Stomach (tissue), 9 donors: ENCODE measurements around the gene MYO10. TPM values are rescaled to one million over a fixed set of nuclear protein-coding genes. Genes with fewer than 3 reads are reported as not detected.

ENCODE experiments used
- DNase-seq, 2 donors: peaks; one replicate each; pipeline versions ENCODE4 v3.0.0 to v3.0.0-alpha.2; 2013 to 2019
- H3K27ac ChIP-seq, 5 donors: fragments of 200-600 bp in 4 of 5; sonication (generic) in 4 of 5; one replicate each; pipeline ENCODE4 v1.5.1; 2013 to 2019; ENCODE audit warnings: mild to moderate bottlenecking in 1 of 5, moderate library complexity in 1 of 5
- H3K27me3 ChIP-seq, 3 donors: fragments of 200-600 bp; sonication (generic); one replicate each; pipeline ENCODE4 v1.5.1; 2017 to 2019; ENCODE audit warnings: mixed run types in 1 of 3
- H3K36me3 ChIP-seq, 4 donors: fragments of 200-600 bp; sonication (generic); 1 replicate in 3 of 4; 2 replicates in 1 of 4; pipeline ENCODE4 v1.5.1; 2016 to 2019
- H3K4me1 ChIP-seq, 4 donors: fragments of 200-600 bp; sonication (generic); one replicate each; pipeline ENCODE4 v1.5.1; 2016 to 2019
- H3K4me3 ChIP-seq, 4 donors: fragments of 200-600 bp; sonication (generic) in 3 of 4; one replicate each; pipeline ENCODE4 v1.5.1; 2016 to 2019; ENCODE audit warnings: mild to moderate bottlenecking in 1 of 4
- H3K9me3 ChIP-seq, 4 donors: fragments of 200-600 bp; sonication (generic); one replicate each; pipeline ENCODE4 v1.5.1; 2016 to 2019
- EP300 ChIP-seq: sonication (generic); formaldehyde crosslinking; IDR thresholded peaks from one replicate; pipeline ENCODE4 v1.6.1; 2017; ENCODE audit warnings: antibody characterized with exemption
- POLR2A ChIP-seq, 4 donors: fragments of 450-650 bp; IDR thresholded peaks; one replicate each; pipeline ENCODE4 v1.6.1; 2016; ENCODE audit warnings: antibody characterized with exemption in 4 of 4, control low read depth in 2 of 4, mild to moderate bottlenecking in 1 of 4, moderate library complexity in 1 of 4
- POLR2AphosphoS5 ChIP-seq, 3 donors: sonication (generic); formaldehyde crosslinking; IDR thresholded peaks; one replicate each; pipeline ENCODE4 v1.6.1; 2016; ENCODE audit warnings: antibody characterized with exemption in 3 of 3
- WGBS, 5 donors: extraction: QIAGEN DNeasy Blood & Tissue Kit in 3 of 5; methylation state at CpG; one replicate each; pipeline versions ENCODE4 v1.1.5 to v1.1.7; 2013 to 2018; 5-methylcytosine and 5-hydroxymethylcytosine counted together
- intact Hi-C: fragments of 100-400 bp; cut with DNase I; formaldehyde crosslinking; loops from one replicate; pipeline ENCODE4 v1.15.1; 2023; ENCODE audit warnings: low total_unique reads
- polyA plus RNA-seq, 3 donors: library from polyadenylated mRNA; stranded (reverse); fragments of 200-250 nt; gene quantifications; one replicate each; pipeline ENCODE4 v1.2.3, GENCODE V29; 2013
- total RNA-seq, 5 donors: library from RNA; depleted of rRNA; stranded (reverse); fragments of >200 nt; gene quantifications; one replicate each; pipeline versions ENCODE4 v1.1.0 to v1.2.3, GENCODE V29; 2014 to 2016
- TF ChIP-seq, protein P1 (sequence below), 7 experiments: fragments of 450-650 bp in 4 of 7; fragments of 200-600 bp in 3 of 7; sonication (generic) in 3 of 7; IDR thresholded peaks; one replicate each; pipeline ENCODE4 v1.5.1; 2016 to 2019; ENCODE audit warnings: antibody characterized with exemption in 7 of 7, control low read depth in 2 of 7, mild to moderate bottlenecking in 1 of 7
- donor health status: healthy with polysubstance abuse.
- donor health status: Bipolar disorder and iron deficiency.
- donor health status: healthy.

The MYO10 gene
- total and polyA plus RNA-seq, 8 donors, result 6.8 to 233 (median 76.5) TPM

DNA sequence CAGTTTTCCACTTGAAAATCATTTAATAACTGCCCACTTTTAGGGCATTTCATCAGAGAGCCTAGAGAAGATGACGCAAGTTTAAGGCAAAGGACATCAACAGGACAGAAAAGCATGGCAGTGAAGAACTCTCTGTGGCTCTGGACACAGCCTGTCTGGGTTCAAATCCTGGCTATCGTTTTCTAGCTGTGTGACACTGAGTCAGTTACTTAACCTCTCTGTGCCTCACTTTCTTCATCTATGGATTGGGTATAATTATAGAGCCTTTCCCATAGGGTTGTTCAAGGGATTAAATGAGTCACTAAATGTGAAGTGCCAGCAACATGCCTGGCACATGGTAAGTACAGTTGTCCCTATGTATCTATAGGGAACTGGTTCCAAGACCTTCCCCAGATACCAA, 6.7 kb downstream of the MYO10 start:
- Histone ChIP-seq H3K27me3 (peaks cover 0 to 10% (median 0%) of the 10 kb centered on the region in 3 donors), H3K36me3 (no peaks in the 10 kb centered on the region), H3K4me3 (no peak overlapping the region), H3K27ac (no peak overlapping the region), H3K9me3 (no peaks in the 10 kb centered on the region), H3K4me1 (peaks cover 23 to 63% (median 50%) of the 10 kb centered on the region in 4 donors)
- WGBS, 5 donors, result 81 to 100% (median 93%) methylated on average over 2 of the region's 2 CpGs
- TF ChIP-seq, protein P1, sequence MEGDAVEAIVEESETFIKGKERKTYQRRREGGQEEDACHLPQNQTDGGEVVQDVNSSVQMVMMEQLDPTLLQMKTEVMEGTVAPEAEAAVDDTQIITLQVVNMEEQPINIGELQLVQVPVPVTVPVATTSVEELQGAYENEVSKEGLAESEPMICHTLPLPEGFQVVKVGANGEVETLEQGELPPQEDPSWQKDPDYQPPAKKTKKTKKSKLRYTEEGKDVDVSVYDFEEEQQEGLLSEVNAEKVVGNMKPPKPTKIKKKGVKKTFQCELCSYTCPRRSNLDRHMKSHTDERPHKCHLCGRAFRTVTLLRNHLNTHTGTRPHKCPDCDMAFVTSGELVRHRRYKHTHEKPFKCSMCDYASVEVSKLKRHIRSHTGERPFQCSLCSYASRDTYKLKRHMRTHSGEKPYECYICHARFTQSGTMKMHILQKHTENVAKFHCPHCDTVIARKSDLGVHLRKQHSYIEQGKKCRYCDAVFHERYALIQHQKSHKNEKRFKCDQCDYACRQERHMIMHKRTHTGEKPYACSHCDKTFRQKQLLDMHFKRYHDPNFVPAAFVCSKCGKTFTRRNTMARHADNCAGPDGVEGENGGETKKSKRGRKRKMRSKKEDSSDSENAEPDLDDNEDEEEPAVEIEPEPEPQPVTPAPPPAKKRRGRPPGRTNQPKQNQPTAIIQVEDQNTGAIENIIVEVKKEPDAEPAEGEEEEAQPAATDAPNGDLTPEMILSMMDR (IDR thresholded peaks at IDR 0.05), result no peak
- TF ChIP-seq EP300 (no peak), POLR2AphosphoS5 (IDR thresholded peaks at IDR 0.05) (no peak), POLR2A (IDR thresholded peaks at IDR 0.05) (no peak)
- no peak for DNase-seq
- intact Hi-C loops, result no loop called here

DNA sequence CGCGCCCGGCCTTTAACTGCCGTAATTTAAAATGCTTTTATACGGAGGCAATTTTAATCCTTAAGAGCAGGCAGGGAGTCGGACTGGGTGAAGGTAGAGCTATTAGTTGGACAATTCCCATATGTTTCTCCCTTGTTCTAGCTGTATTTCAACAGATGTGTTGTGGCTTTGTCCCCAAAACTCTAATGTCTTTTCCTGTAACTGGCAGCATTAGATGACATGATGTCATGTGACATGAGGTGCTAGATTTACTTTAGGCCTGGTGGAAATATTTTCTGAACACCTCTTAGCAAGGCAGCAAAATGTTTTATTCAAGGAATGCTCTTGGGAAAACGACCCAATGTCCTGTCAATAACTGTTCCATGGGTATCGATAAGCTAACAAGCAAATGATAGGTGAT, 8.5 kb downstream of the MYO10 start:
- no peak for TF ChIP-seq POLR2A (IDR thresholded peaks at IDR 0.05)
- no peak for TF ChIP-seq EP300
- TF ChIP-seq POLR2AphosphoS5 (IDR thresholded peaks at IDR 0.05), result no peak
- TF ChIP-seq, protein P1 (IDR thresholded peaks at IDR 0.05), result no peak
- no peaks in the 10 kb centered on the region for H3K36me3 ChIP-seq
- no peak overlapping the region for H3K27ac ChIP-seq
- H3K27me3 ChIP-seq, result no peaks in the 10 kb centered on the region
- H3K4me1 ChIP-seq, result peaks cover 12 to 59% (median 47%) of the 10 kb centered on the region in 4 donors
- DNase-seq, result no peak
- no peaks in the 10 kb centered on the region for H3K9me3 ChIP-seq
- no peak overlapping the region for H3K4me3 ChIP-seq
- WGBS, 5 donors, result 84 to 93% (median 86%) methylated on average over 8 of the region's 8 CpGs
- intact Hi-C loops, result no loop called here

DNA sequence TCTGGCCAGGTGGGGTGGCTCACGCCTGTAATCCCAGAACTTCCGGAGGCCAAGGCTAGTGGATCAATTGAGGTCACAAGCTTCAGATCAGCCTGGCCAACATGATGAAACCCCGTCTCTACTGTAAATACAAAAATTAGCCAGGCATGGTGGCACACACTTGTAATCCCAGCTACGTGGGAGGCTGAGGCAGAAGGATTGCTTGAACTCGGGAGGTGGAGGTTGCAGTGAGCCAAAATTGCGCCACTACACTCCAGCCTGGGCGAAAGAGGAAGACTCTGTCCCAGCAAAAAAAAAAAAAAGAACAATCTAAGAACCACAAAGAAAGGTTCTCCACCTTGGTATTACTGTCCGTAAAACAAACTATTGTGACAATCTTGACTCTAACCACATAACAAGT, 9.7 kb downstream of the MYO10 start:
- WGBS, 5 donors, result 73 to 96% (median 83%) methylated on average over 8 of the region's 8 CpGs
- no peak for DNase-seq
- Histone ChIP-seq H3K36me3 (no peaks in the 10 kb centered on the region), H3K4me3 (no peak overlapping the region), H3K4me1 (peaks cover 18 to 59% (median 46%) of the 10 kb centered on the region in 4 donors), H3K27me3 (no peaks in the 10 kb centered on the region), H3K27ac (no peak overlapping the region), H3K9me3 (no peaks in the 10 kb centered on the region)
- no peak for TF ChIP-seq POLR2A (IDR thresholded peaks at IDR 0.05)
- TF ChIP-seq, protein P1 (IDR thresholded peaks at IDR 0.05), result no peak
- TF ChIP-seq POLR2AphosphoS5 (IDR thresholded peaks at IDR 0.05), result no peak
- intact Hi-C loops, result no loop called here

DNA sequence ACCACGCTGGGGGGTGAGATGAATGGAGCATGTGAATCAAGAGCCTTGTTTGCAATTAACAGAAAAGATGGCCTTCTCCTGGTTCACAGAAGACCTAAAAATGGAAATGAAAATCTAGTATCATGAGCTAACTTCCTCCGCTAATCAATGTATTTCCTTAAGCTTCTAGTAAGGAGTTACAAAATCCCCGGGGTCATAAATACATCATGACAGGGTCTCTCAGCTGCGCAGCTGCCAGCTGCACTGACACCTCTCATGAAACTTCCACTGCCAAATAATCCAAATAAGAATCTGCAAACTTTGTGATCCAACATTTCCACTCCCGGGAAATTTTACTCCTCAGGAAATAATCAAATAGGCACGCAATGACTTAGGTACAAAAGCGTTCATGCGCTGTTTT, 11.9 kb downstream of the MYO10 start:
- intact Hi-C loops, result no loop called here
- Histone ChIP-seq H3K4me3 (no peak overlapping the region), H3K27me3 (no peaks in the 10 kb centered on the region), H3K27ac (peak overlapping the region in 1 of 5 donors; percentile 46), H3K36me3 (no peaks in the 10 kb centered on the region), H3K4me1 (peaks cover 24 to 61% (median 51%) of the 10 kb centered on the region in 4 donors), H3K9me3 (no peaks in the 10 kb centered on the region)
- TF ChIP-seq POLR2AphosphoS5 (IDR thresholded peaks at IDR 0.05), result no peak
- TF ChIP-seq, protein P1 (IDR thresholded peaks at IDR 0.05), result no peak
- no peak for TF ChIP-seq EP300
- TF ChIP-seq POLR2A (IDR thresholded peaks at IDR 0.05), result no peak
- DNase-seq, result no peak
- 76 to 85% (median 81%) methylated on average over 8 of the region's 8 CpGs for WGBS, 5 donors
